B cell (primary cell): Measurements from ENCODE around the gene STEAP1. TPM values are rescaled to one million over a fixed set of nuclear protein-coding genes. Genes with fewer than 3 reads are reported as not detected.
"Not testable (repeated sequence)": the region's sequence is repeated elsewhere in the genome, so short reads cannot be mapped to it uniquely, and the experiment has no call there.

Experiments
- ATAC-seq: fragments of 200-7000 bp; cut with Tn5 transposase; one replicate; pipeline ENCODE4 v1.10.0; 2021; ENCODE audit warnings: low read depth, mild to moderate bottlenecking, moderate number of reproducible peaks, moderate library complexity
- CTCF ChIA-PET: fragments of 350-600 bp; sonication (Branson Sonifier 250); formaldehyde crosslinking; loops from one replicate; lab custom pipeline; 2021; ENCODE audit warnings: antibody characterized with exemption, inconsistent platforms; lab: Charles Lee
- POLR2A ChIA-PET: fragments of 350-600 bp; sonication (Branson Sonifier 250); formaldehyde crosslinking; loops from one replicate; lab custom pipeline; 2021; ENCODE audit warnings: antibody characterized with exemption; lab: Charles Lee
- DNase-seq: peaks from one replicate; pipeline ENCODE4 v3.0.0; 2013
- H2AFZ ChIP-seq: 2 replicates; pipeline ENCODE4 v1.6.1; 2012; ENCODE audit warnings: mild to moderate bottlenecking, low read depth, low read length; ENCODE audit not compliant: insufficient read depth, poor library complexity, severe bottlenecking
- H3K27ac ChIP-seq, 2 donors: 1 replicate in 1 of 2; 2 replicates in 1 of 2; pipeline ENCODE4 v1.5.1; 2012 to 2013; ENCODE audit warnings: low read length in 2 of 2, mild to moderate bottlenecking in 2 of 2, moderate library complexity in 1 of 2
- H3K27me3 ChIP-seq, 4 experiments: fragments of 200-600 bp in 1 of 4; sonication (generic) in 1 of 4; replicated peaks in 1 of 4; 1 replicate in 2 of 4; 2 replicates in 2 of 4; pipeline versions ENCODE4 v1.6.1 to v1.7.0; 2013 to 2016; ENCODE audit warnings: low read length in 3 of 4, mild to moderate bottlenecking in 2 of 4, mixed read lengths in 1 of 4, moderate library complexity in 1 of 4; ENCODE audit not compliant: insufficient read depth in 4 of 4, control insufficient read depth in 3 of 4; ENCODE audit errors: control extremely low read depth in 1 of 4
- H3K36me3 ChIP-seq, 2 experiments: replicated peaks in 1 of 2; 1 replicate in 1 of 2; 2 replicates in 1 of 2; pipeline versions ENCODE4 v1.6.1 to v1.7.1; 2013; ENCODE audit warnings: low read length in 1 of 2; ENCODE audit not compliant: insufficient read depth in 2 of 2, control insufficient read depth in 1 of 2; ENCODE audit errors: control extremely low read depth in 1 of 2, extremely low read depth in 1 of 2
- H3K4me1 ChIP-seq, 2 donors: fragments of 200-600 bp in 1 of 2; sonication (generic) in 1 of 2; 1 replicate in 1 of 2; 2 replicates in 1 of 2; pipeline versions ENCODE4 v1.5.1 to v1.6.1; 2013 to 2017; ENCODE audit warnings: low read length in 2 of 2; ENCODE audit not compliant: control insufficient read depth in 2 of 2, insufficient read depth in 2 of 2
- H3K4me2 ChIP-seq: replicated peaks from 2 replicates; pipeline ENCODE3; 2012; ENCODE audit warnings: mild to moderate bottlenecking, low read depth, low read length; ENCODE audit not compliant: poor library complexity, severe bottlenecking
- H3K4me3 ChIP-seq, 5 experiments: fragments of 200-600 bp in 1 of 5; sonication (generic) in 1 of 5; 1 replicate in 3 of 5; 2 replicates in 2 of 5; pipeline versions ENCODE4 v1.5.1 to v1.7.0; 2011 to 2016; ENCODE audit warnings: low read length in 4 of 5, mild to moderate bottlenecking in 4 of 5, low read depth in 2 of 5, control low read depth in 1 of 5, moderate library complexity in 1 of 5; ENCODE audit not compliant: insufficient read depth in 1 of 5; ENCODE audit errors: control extremely low read depth in 1 of 5, extremely low read depth in 1 of 5
- H3K79me2 ChIP-seq: fragments of 200-600 bp; sonication (generic); one replicate; pipeline ENCODE4 v1.6.0; 2016; ENCODE audit warnings: low read length; ENCODE audit not compliant: control insufficient read depth, insufficient read depth
- H3K9ac ChIP-seq: fragments of 200-600 bp; sonication (generic); 2 replicates; pipeline ENCODE4 v1.6.1; 2017; ENCODE audit warnings: mild to moderate bottlenecking, low read length, moderate library complexity
- H3K9me3 ChIP-seq, 3 donors: one replicate each; pipeline versions ENCODE4 v1.6.1 to v1.7.1; 2013; ENCODE audit warnings: low read length in 2 of 3; ENCODE audit not compliant: control insufficient read depth in 2 of 3, insufficient read depth in 1 of 3; ENCODE audit errors: control extremely low read depth in 1 of 3
- H4K20me1 ChIP-seq: 2 replicates; pipeline ENCODE4 v1.6.0; 2012; ENCODE audit warnings: mild to moderate bottlenecking, low read length; ENCODE audit not compliant: insufficient read depth, control insufficient read depth, poor library complexity, severe bottlenecking
- H3K27ac Mint-ChIP-seq: one replicate; pipeline ENCODE4 v1.8.0; 2021; ENCODE audit warnings: mixed read lengths
- H3K27me3 Mint-ChIP-seq: one replicate; pipeline ENCODE4 v1.8.0; 2021; ENCODE audit warnings: mixed read lengths
- H3K4me1 Mint-ChIP-seq: one replicate; pipeline ENCODE4 v1.8.0; 2021; ENCODE audit warnings: mixed read lengths
- H3K4me3 Mint-ChIP-seq: one replicate; pipeline ENCODE4 v1.8.0; 2021; ENCODE audit warnings: mixed read lengths
- H3K9me3 Mint-ChIP-seq: one replicate; pipeline ENCODE4 v1.8.0; 2022; ENCODE audit warnings: mixed read lengths; ENCODE audit not compliant: insufficient read depth
- EZH2 ChIP-seq: IDR thresholded peaks from 2 replicates; pipeline ENCODE4 v1.6.1; 2012; ENCODE audit warnings: borderline replicate concordance, low read depth, mild to moderate bottlenecking, moderate library complexity, low read length; ENCODE audit not compliant: insufficient read depth, poor library complexity, severe bottlenecking
- WGBS: methylation state at CpG from one replicate; pipeline ENCODE4 v1.1.5; 2013; ENCODE audit warnings: missing lambda C conversion rate; ENCODE audit not compliant: insufficient coverage; 5-methylcytosine and 5-hydroxymethylcytosine counted together
- intact Hi-C: fragments of 100-400 bp; cut with micrococcal nuclease; formaldehyde crosslinking; loops from one replicate; pipeline ENCODE4 v1.10.0; 2022
- polyA plus RNA-seq: library from polyadenylated mRNA; depleted of rRNA; stranded (reverse); fragments of >200 nt; gene quantifications from 2 replicates; pipeline ENCODE4 v1.2.3, GENCODE V29; 2012
- total RNA-seq, 2 donors: library from RNA; stranded (reverse); fragments of 120-200 nt in 1 of 2; gene quantifications; 1 replicate in 1 of 2; 2 replicates in 1 of 2; pipeline versions ENCODE4 v1.2.3 to v1.2.4, GENCODE V29; 2013 to 2022
- TF ChIP-seq, protein P1 (sequence below): fragments of 200-600 bp; IDR thresholded peaks from one replicate; pipeline ENCODE4 v1.8.0; 2022; ENCODE audit warnings: antibody characterized with exemption, mild to moderate bottlenecking

STEAP1 gene
- total and polyA plus RNA-seq, 2 donors (not counting 1 experiment from before 2014, with no cell fraction given) = not detected

DNA sequence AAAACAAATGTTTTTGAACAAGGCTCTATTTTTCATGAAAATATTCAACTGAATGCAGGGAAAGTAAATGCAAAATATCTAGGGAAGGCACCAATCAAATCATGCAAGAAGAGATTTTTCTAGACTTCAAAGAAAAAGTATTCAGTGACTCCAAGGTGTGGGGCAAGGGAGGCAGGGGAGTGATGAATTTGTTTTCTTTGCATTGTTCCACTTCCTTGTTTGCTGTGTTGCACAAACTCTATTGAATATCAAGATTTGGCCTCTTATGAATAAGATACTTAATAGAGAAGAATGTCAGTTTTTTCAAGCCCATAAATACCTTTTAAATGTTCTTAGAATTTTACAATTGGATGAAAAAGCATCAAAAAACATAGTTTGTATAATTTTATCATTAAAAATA is 26.4 kb downstream of the STEAP1 start:
- no peaks in the 10 kb centered on the region for H3K27me3 Mint-ChIP-seq
- CTCF ChIA-PET = no interaction called here
- DNase-seq (no peak), ATAC-seq (no peak)
- Histone ChIP-seq H3K27me3 (no peaks in the 10 kb centered on the region), H3K9ac (no peak overlapping the region), H3K4me1 (peaks cover 0 to 4% of the 10 kb centered on the region in 2 donors), H3K36me3 (no peaks in the 10 kb centered on the region), H3K79me2 (no peaks in the 10 kb centered on the region), H3K4me2 (no peak overlapping the region), H3K4me3 (no peak overlapping the region), H3K27ac (no peak overlapping the region), H2AFZ (no peak overlapping the region), H4K20me1 (no peaks in the 10 kb centered on the region), H3K9me3 (peaks cover 0 to 14% (median 6%) of the 10 kb centered on the region in 3 donors)
- intact Hi-C loops = no loop called here
- no peak overlapping the region for H3K27ac Mint-ChIP-seq
- peaks cover 2% of the 10 kb centered on the region for H3K9me3 Mint-ChIP-seq
- POLR2A ChIA-PET = no interaction called here
- TF ChIP-seq, protein P1, sequence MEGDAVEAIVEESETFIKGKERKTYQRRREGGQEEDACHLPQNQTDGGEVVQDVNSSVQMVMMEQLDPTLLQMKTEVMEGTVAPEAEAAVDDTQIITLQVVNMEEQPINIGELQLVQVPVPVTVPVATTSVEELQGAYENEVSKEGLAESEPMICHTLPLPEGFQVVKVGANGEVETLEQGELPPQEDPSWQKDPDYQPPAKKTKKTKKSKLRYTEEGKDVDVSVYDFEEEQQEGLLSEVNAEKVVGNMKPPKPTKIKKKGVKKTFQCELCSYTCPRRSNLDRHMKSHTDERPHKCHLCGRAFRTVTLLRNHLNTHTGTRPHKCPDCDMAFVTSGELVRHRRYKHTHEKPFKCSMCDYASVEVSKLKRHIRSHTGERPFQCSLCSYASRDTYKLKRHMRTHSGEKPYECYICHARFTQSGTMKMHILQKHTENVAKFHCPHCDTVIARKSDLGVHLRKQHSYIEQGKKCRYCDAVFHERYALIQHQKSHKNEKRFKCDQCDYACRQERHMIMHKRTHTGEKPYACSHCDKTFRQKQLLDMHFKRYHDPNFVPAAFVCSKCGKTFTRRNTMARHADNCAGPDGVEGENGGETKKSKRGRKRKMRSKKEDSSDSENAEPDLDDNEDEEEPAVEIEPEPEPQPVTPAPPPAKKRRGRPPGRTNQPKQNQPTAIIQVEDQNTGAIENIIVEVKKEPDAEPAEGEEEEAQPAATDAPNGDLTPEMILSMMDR = no peak
- no peak for TF ChIP-seq EZH2
- peaks cover 11% of the 10 kb centered on the region for H3K4me1 Mint-ChIP-seq
- no peak overlapping the region for H3K4me3 Mint-ChIP-seq

DNA sequence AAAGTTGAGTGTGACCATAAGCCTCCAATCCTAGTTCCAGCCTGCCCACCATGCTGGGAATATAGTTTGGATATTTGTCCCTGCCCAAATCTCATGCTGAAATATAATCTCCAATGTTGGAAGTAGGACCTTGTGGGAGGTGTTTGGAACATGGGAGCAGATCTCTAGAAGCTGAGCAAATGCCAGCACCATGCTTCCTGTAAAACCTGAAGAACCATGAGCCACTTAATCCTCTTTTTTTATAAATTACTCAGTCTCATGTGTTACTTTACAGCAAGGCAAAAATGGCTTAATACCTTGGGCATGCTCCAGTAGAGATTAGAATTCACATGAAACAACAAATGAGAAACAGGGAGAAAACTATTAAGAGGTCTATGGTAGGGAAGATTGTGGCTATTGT is 27.2 kb downstream of the STEAP1 start:
- Histone ChIP-seq H3K27ac (no peak overlapping the region), H3K9me3 (peaks cover 0 to 5% (median 0%) of the 10 kb centered on the region in 3 donors), H2AFZ (no peak overlapping the region), H3K4me1 (peaks cover 0 to 4% of the 10 kb centered on the region in 2 donors), H4K20me1 (no peaks in the 10 kb centered on the region), H3K4me3 (no peak overlapping the region), H3K4me2 (no peak overlapping the region), H3K36me3 (no peaks in the 10 kb centered on the region), H3K79me2 (no peaks in the 10 kb centered on the region), H3K9ac (no peak overlapping the region), H3K27me3 (no peaks in the 10 kb centered on the region)
- ChIA-PET POLR2A (no interaction called here), CTCF (no interaction called here)
- ATAC-seq (no peak), DNase-seq (no peak)
- Mint-ChIP-seq H3K4me3 (no peak overlapping the region), H3K4me1 (peaks cover 11% of the 10 kb centered on the region), H3K27me3 (no peaks in the 10 kb centered on the region), H3K27ac (no peak overlapping the region), H3K9me3 (peaks cover 2% of the 10 kb centered on the region)
- TF ChIP-seq EZH2 = no peak
- TF ChIP-seq, protein P1 = no peak
- intact Hi-C loops = no loop called here

DNA sequence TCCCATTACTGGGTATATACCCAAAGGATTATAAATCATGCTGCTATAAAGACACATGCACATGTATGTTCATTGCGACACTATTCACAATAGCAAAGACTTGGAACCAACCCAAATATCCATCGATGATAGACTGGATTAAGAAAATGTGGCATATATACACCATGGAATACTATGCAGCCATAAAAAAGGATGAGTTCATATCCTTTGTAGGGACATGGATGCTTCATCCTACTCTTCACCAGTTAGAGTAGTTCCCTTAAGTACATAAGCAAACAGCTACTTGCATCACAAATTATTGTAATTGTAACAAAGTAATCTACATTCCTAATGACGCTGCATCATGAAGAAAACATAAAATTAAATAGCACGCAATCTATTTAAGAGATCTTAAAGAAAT is 32.0 kb downstream of the STEAP1 start:
- WGBS = no CpG with 5 or more reads among the region's 4 CpGs
- H3K27ac ChIP-seq, H3K4me1 ChIP-seq, H3K4me3 ChIP-seq, H3K9ac ChIP-seq, H3K4me1 Mint-ChIP-seq, H2AFZ ChIP-seq, H3K4me3 Mint-ChIP-seq, H3K79me2 ChIP-seq, POLR2A ChIA-PET, intact Hi-C loops, CTCF ChIA-PET, H3K4me2 ChIP-seq, H4K20me1 ChIP-seq, H3K9me3 Mint-ChIP-seq, H3K36me3 ChIP-seq, H3K27me3 ChIP-seq, DNase-seq, H3K27ac Mint-ChIP-seq, ATAC-seq, H3K9me3 ChIP-seq, H3K27me3 Mint-ChIP-seq: not testable (repeated sequence)
